K562 (cell line): ENCODE results near the gene ZDHHC12. TPM values are rescaled to one million over a fixed set of nuclear protein-coding genes. Genes with fewer than 3 reads are reported as not detected.

ENCODE experiments used
- ARHGAP35 ChIP-seq: fragments of 450-650 bp; IDR thresholded peaks from 2 replicates; pipeline ENCODE4 v1.6.1; 2018; ENCODE audit not compliant: partially characterized antibody
- BRF1 ChIP-seq: IDR thresholded peaks from 3 replicates; pipeline ENCODE4 v1.6.1; 2011; ENCODE audit warnings: borderline replicate concordance, mild to moderate bottlenecking; ENCODE audit not compliant: insufficient read length; ENCODE audit errors: extremely low read depth
- HNRNPLL ChIP-seq: fragments of 200-400 bp; formaldehyde crosslinking; IDR thresholded peaks from 2 replicates; pipeline ENCODE4 v1.6.1; 2017; ENCODE audit warnings: low read length, low read depth, mild to moderate bottlenecking; ENCODE audit not compliant: poor library complexity, severe bottlenecking
- KDM4B ChIP-seq, 2 experiments: fragments of 450-650 bp in 1 of 2; sonication (generic) in 1 of 2; IDR thresholded peaks; 2 replicates each; pipeline ENCODE4 v1.6.1; 2016 to 2017; ENCODE audit warnings: borderline replicate concordance in 2 of 2, antibody characterized with exemption in 1 of 2, low read depth in 1 of 2, mild to moderate bottlenecking in 1 of 2
- MAZ ChIP-seq, 2 experiments: fragments of 450-650 bp in 1 of 2; sonication (generic) in 1 of 2; formaldehyde crosslinking; IDR thresholded peaks in 1 of 2; conservative IDR thresholded peaks in 1 of 2; 2 replicates each; pipeline versions ENCODE4 v1.4.0 to v1.5.0; 2020; ENCODE audit warnings: mild to moderate bottlenecking in 1 of 2, missing genetic modification reagents in 1 of 2
- MTA1 ChIP-seq: fragments of 450-650 bp; IDR thresholded peaks from 2 replicates; pipeline ENCODE4 v1.6.1; 2017; ENCODE audit warnings: borderline replicate concordance
- NFYB ChIP-seq: IDR thresholded peaks from 2 replicates; pipeline ENCODE4 v1.6.1; 2011; ENCODE audit warnings: mild to moderate bottlenecking, moderate library complexity; ENCODE audit not compliant: insufficient read length; ENCODE audit errors: extremely low read depth
- SMARCA5 ChIP-seq: fragments of 450-650 bp; IDR thresholded peaks from 2 replicates; pipeline ENCODE4 v1.6.1; 2016
- SMARCE1 ChIP-seq: fragments of 450-650 bp; IDR thresholded peaks from 2 replicates; pipeline ENCODE4 v1.7.1; 2016; ENCODE audit warnings: mild to moderate bottlenecking
- TGIF2 ChIP-seq: sonication (generic); formaldehyde crosslinking; IDR thresholded peaks from 2 replicates; pipeline ENCODE4 v1.8.1; 2022; ENCODE audit warnings: mild to moderate bottlenecking, missing genetic modification reagents, moderate library complexity
- ZBTB17 ChIP-seq: fragments of 450-650 bp; formaldehyde crosslinking; IDR thresholded peaks from 2 replicates; pipeline ENCODE4 v1.4.0; 2020; ENCODE audit warnings: mild to moderate bottlenecking
- ZC3H4 ChIP-seq: sonication (generic); formaldehyde crosslinking; IDR thresholded peaks from 2 replicates; pipeline ENCODE4 v1.9.0; 2021; ENCODE audit warnings: missing genetic modification reagents, borderline replicate concordance
- ZFPM2 ChIP-seq: fragments of 250-450 bp; sonication (Bioruptor Pico); IDR thresholded peaks from 2 replicates; pipeline ENCODE4 v1.5.1; 2022; ENCODE audit warnings: mild to moderate bottlenecking
- ZNF12 ChIP-seq: sonication (generic); formaldehyde crosslinking; IDR thresholded peaks from 2 replicates; pipeline ENCODE4 v1.4.0; 2020; ENCODE audit warnings: mild to moderate bottlenecking, missing genetic modification reagents
- ZNF3 ChIP-seq: fragments of 250-450 bp; sonication (Bioruptor Pico); IDR thresholded peaks from 2 replicates; pipeline ENCODE4 v1.5.0; 2021; ENCODE audit warnings: mild to moderate bottlenecking, moderate library complexity
- polyA plus RNA-seq, 8 experiments: library from polyadenylated mRNA; depleted of rRNA in 4 of 8; stranded (reverse) in 5 of 8; unstranded in 3 of 8; fragments of >200 nt; fragmentation: Nextera tagmentation in 2 of 8; fragmentation: Illumina TruSeq in 1 of 8; extraction: Ambion mirVana in 2 of 8; extraction: Trizol in 1 of 8; gene quantifications; 2 replicates each; pipeline versions ENCODE4 v1.2.1 to v1.2.3, GENCODE V29; 2011 to 2014; ENCODE audit warnings: inconsistent platforms in 1 of 8, missing spikeins in 1 of 8
- total RNA-seq, 7 experiments: library from RNA; depleted of rRNA in 6 of 7; stranded (reverse); fragments of >200 nt in 6 of 7; fragmentation: Illumina TruSeq in 2 of 7; extraction: Trizol in 2 of 7; gene quantifications; 2 replicates each; pipeline versions ENCODE4 v1.2.1 to v1.2.3, GENCODE V29; 2011 to 2021; ENCODE audit warnings: low replicate concordance in 1 of 7
- TF ChIP-seq, protein P1 (sequence below): fragments of 250-450 bp; sonication (Bioruptor Pico); IDR thresholded peaks from 2 replicates; pipeline ENCODE4 v1.6.1; 2021; ENCODE audit warnings: mild to moderate bottlenecking
- TF ChIP-seq, protein P2 (sequence below): fragments of 250-450 bp; sonication (Bioruptor Pico); IDR thresholded peaks from 2 replicates; pipeline ENCODE4 v1.8.0; 2021; ENCODE audit warnings: moderate library complexity, mild to moderate bottlenecking, inconsistent platforms
- TF ChIP-seq, protein P3 (sequence below): fragments of 450-650 bp; IDR thresholded peaks from 2 replicates; pipeline ENCODE4 v1.6.1; 2016; ENCODE audit warnings: antibody characterized with exemption
- TF ChIP-seq, protein P4 (sequence below), 2 experiments: fragments of 150-350 bp in 1 of 2; IDR thresholded peaks; 2 replicates each; pipeline ENCODE4 v1.6.1; 2012 to 2016; ENCODE audit warnings: low read depth in 2 of 2, low read length in 2 of 2, mild to moderate bottlenecking in 1 of 2, moderate library complexity in 1 of 2
- TF ChIP-seq, protein P5 (sequence below): sonication (generic); formaldehyde crosslinking; IDR thresholded peaks from 2 replicates; pipeline ENCODE4 v1.8.1; 2022; ENCODE audit warnings: missing genetic modification reagents

ZDHHC12 gene
- total and polyA plus RNA-seq, 9 of the 15 experiments (the other 6 are each of a cell fraction or from before 2014, with no cell fraction given), result 0.21 to 38.0 (median 13.8) TPM

DNA sequence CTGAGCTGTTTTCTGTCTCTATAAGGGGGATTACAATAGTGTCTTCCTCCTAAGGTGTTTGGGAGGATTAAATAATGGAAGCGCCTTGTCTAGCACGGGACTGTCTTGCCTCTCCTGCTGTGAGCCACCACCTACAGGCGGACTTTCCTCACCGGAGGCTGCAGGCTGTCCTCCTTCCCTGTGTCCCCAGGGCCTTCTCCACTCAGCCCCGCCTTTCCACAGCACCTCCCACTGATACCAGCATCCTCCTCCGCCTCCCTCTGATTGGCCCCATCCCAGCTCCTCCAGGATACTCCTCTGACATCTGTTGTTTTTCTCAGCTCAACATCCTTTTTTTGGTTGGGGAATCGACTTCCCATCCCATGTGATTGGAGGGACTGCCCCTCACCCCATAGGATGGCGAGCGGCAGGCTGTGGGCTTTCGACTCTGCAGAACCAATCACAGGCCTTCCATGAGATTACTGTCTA lies 851 bp upstream of the ZDHHC12 start (continued):
- TF ChIP-seq, protein P1, sequence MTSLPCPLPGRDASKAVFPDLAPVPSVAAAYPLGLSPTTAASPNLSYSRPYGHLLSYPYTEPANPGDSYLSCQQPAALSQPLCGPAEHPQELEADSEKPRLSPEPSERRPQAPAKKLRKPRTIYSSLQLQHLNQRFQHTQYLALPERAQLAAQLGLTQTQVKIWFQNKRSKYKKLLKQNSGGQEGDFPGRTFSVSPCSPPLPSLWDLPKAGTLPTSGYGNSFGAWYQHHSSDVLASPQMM (CRISPR knock-in tag), result no peak
- TF ChIP-seq, protein P2, sequence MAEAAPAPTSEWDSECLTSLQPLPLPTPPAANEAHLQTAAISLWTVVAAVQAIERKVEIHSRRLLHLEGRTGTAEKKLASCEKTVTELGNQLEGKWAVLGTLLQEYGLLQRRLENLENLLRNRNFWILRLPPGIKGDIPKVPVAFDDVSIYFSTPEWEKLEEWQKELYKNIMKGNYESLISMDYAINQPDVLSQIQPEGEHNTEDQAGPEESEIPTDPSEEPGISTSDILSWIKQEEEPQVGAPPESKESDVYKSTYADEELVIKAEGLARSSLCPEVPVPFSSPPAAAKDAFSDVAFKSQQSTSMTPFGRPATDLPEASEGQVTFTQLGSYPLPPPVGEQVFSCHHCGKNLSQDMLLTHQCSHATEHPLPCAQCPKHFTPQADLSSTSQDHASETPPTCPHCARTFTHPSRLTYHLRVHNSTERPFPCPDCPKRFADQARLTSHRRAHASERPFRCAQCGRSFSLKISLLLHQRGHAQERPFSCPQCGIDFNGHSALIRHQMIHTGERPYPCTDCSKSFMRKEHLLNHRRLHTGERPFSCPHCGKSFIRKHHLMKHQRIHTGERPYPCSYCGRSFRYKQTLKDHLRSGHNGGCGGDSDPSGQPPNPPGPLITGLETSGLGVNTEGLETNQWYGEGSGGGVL (CRISPR knock-in tag), result no peak
- TF ChIP-seq KDM4B (IDR thresholded peaks at IDR 0.05; ENCODE audit: borderline replicate concordance in 2 of 2, low read depth in 1 of 2) (no peak), ZC3H4 (CRISPR knock-in tag) (no peak), SMARCA5 (0 out of 2 replicates have a peak, but pooled peaks have one; percentile 71), NFYB (peak; percentile 37), ZFPM2 (no peak), ZNF12 (CRISPR knock-in tag) (no peak), TGIF2 (CRISPR knock-in tag) (no peak), HNRNPLL (no peak), MAZ (CRISPR knock-in tag; conservative IDR thresholded peaks at IDR 0.05 in 1 of 2, IDR thresholded peaks at IDR 0.05 in 1 of 2) (peak in 1 of 2 experiments; percentile 4; a peak in 1 of 4 replicates), ARHGAP35 (no peak), ZNF3 (CRISPR knock-in tag) (no peak), MTA1 (0 out of 2 replicates have a peak, but pooled peaks have one; percentile 3), SMARCE1 (no peak; the same call in 1 of the 2 replicates), ZBTB17 (CRISPR knock-in tag) (0 out of 2 replicates have a peak, but pooled peaks have one; percentile 17), BRF1 (no peak)
- TF ChIP-seq, protein P3, sequence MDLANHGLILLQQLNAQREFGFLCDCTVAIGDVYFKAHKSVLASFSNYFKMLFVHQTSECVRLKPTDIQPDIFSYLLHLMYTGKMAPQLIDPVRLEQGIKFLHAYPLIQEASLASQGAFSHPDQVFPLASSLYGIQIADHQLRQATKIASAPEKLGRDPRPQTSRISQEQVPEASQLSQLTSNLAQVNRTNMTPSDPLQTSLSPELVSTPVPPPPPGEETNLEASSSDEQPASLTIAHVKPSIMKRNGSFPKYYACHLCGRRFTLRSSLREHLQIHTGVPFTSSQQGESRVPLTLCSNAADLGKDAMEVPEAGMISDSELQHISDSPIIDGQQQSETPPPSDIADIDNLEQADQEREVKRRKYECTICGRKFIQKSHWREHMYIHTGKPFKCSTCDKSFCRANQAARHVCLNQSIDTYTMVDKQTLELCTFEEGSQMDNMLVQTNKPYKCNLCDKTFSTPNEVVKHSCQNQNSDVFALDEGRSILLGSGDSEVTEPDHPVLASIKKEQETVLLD, result no peak
- TF ChIP-seq, protein P4, sequence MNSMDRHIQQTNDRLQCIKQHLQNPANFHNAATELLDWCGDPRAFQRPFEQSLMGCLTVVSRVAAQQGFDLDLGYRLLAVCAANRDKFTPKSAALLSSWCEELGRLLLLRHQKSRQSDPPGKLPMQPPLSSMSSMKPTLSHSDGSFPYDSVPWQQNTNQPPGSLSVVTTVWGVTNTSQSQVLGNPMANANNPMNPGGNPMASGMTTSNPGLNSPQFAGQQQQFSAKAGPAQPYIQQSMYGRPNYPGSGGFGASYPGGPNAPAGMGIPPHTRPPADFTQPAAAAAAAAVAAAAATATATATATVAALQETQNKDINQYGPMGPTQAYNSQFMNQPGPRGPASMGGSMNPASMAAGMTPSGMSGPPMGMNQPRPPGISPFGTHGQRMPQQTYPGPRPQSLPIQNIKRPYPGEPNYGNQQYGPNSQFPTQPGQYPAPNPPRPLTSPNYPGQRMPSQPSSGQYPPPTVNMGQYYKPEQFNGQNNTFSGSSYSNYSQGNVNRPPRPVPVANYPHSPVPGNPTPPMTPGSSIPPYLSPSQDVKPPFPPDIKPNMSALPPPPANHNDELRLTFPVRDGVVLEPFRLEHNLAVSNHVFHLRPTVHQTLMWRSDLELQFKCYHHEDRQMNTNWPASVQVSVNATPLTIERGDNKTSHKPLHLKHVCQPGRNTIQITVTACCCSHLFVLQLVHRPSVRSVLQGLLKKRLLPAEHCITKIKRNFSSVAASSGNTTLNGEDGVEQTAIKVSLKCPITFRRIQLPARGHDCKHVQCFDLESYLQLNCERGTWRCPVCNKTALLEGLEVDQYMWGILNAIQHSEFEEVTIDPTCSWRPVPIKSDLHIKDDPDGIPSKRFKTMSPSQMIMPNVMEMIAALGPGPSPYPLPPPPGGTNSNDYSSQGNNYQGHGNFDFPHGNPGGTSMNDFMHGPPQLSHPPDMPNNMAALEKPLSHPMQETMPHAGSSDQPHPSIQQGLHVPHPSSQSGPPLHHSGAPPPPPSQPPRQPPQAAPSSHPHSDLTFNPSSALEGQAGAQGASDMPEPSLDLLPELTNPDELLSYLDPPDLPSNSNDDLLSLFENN (IDR thresholded peaks at IDR 0.05; ENCODE audit: low read depth in 2 of 2, low read length in 2 of 2), result no peak
- TF ChIP-seq, protein P5, sequence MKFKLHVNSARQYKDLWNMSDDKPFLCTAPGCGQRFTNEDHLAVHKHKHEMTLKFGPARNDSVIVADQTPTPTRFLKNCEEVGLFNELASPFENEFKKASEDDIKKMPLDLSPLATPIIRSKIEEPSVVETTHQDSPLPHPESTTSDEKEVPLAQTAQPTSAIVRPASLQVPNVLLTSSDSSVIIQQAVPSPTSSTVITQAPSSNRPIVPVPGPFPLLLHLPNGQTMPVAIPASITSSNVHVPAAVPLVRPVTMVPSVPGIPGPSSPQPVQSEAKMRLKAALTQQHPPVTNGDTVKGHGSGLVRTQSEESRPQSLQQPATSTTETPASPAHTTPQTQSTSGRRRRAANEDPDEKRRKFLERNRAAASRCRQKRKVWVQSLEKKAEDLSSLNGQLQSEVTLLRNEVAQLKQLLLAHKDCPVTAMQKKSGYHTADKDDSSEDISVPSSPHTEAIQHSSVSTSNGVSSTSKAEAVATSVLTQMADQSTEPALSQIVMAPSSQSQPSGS (CRISPR knock-in tag), result no peak
